ENCODE results near the gene CELF1.

CELF1 gene

DNA sequence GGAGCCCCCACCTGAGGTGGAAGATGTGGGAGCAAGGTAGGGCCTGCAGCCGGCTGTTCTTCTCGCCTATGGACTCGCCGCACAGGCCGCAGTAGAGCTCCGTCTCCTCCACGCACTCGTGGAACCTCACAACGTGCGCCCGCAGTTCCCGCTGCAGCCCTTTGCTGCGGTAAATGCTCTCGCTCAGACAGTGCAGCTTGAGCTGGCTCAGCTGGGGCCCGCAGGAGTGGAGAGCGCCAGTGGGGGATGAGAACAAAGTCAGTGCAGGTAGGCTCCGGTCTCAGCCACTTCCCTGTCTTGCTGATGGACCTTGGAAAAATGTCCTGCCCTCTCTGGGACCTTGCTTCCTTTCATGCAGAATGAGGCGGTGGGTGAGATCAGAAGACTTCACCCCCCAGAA is 114.2 kb downstream of the CELF1 start:
- H3F3A ChIP-seq (ENCODE audit: low read depth) = no peaks in the 10 kb centered on the region
- TF ChIP-seq, protein P1, sequence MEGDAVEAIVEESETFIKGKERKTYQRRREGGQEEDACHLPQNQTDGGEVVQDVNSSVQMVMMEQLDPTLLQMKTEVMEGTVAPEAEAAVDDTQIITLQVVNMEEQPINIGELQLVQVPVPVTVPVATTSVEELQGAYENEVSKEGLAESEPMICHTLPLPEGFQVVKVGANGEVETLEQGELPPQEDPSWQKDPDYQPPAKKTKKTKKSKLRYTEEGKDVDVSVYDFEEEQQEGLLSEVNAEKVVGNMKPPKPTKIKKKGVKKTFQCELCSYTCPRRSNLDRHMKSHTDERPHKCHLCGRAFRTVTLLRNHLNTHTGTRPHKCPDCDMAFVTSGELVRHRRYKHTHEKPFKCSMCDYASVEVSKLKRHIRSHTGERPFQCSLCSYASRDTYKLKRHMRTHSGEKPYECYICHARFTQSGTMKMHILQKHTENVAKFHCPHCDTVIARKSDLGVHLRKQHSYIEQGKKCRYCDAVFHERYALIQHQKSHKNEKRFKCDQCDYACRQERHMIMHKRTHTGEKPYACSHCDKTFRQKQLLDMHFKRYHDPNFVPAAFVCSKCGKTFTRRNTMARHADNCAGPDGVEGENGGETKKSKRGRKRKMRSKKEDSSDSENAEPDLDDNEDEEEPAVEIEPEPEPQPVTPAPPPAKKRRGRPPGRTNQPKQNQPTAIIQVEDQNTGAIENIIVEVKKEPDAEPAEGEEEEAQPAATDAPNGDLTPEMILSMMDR (conservative IDR thresholded peaks at IDR 0.05; ENCODE audit: low read length) = no peak
- TF ChIP-seq EZH2phosphoT487 (IDR thresholded peaks at IDR 0.05; ENCODE audit: borderline replicate concordance) = no peak
- no peak overlapping the region for H3K4me3 ChIP-seq (ENCODE audit: low read length, poor library complexity, severe bottlenecking)
- no peak overlapping the region for H3K4me2 ChIP-seq (ENCODE audit: low read depth, low read length, poor library complexity, severe bottlenecking)
- H3K36me3 ChIP-seq (ENCODE audit: insufficient read depth, low read length) = no peaks in the 10 kb centered on the region
- no peaks in the 10 kb centered on the region for H4K20me1 ChIP-seq (ENCODE audit: insufficient read depth, low read length, poor library complexity, severe bottlenecking)
- no peak overlapping the region for H2AFZ ChIP-seq (ENCODE audit: low read length)
- H3K79me2 ChIP-seq (ENCODE audit: insufficient read depth, low read length) = no peaks in the 10 kb centered on the region
- no peaks in the 10 kb centered on the region for H3K9me2 ChIP-seq (replicated peaks; ENCODE audit: low read depth, low read length)
- no peaks in the 10 kb centered on the region for H3K9me3 ChIP-seq (ENCODE audit: insufficient read depth, low read depth, low read length)
- H3K4me1 ChIP-seq (ENCODE audit: insufficient read depth, low read length, poor library complexity, severe bottlenecking) = no peaks in the 10 kb centered on the region
- no peak overlapping the region for H3K9ac ChIP-seq (ENCODE audit: low read depth, low read length, poor library complexity, severe bottlenecking)
- H3K27me3 ChIP-seq (ENCODE audit: insufficient read depth, low read length, poor library complexity, severe bottlenecking) = no peaks in the 10 kb centered on the region

DNA sequence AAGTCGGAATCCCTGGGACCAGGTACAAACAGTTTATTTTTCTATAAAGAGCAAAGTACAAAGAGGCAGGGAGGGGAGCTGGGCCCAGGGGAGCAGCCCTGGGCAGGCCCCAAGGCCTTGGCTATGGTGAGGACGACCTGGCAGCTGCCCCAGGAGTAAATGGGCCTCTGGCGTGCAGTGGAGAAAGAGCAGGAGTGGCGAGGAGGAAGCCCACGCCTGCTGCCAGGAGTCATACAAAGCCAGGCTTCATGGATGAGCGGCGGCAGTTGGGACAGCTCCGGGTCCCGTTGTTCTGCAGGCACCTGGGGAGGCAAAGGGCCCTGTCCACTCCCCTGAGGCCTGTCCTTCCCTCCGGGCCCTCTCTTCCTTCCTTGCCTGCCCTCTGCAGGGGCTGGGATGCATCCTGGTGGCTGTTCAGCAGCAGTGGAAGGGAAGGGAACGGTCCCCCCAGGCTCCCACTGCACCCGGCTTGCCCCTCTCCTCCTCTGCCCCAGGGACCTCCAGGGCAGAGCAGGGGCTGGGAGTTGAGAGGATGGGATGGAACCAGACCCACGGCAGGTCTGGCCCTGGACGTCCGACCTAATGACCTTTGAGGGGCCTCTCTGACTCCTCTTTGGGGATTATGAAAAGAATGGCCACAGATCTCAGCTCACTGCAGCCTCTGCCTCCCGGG is 115.0 kb downstream of the CELF1 start:
- H3K9ac ChIP-seq (ENCODE audit: low read depth, low read length, poor library complexity, severe bottlenecking) = no peak overlapping the region
- no peak overlapping the region for H3K4me2 ChIP-seq (ENCODE audit: low read depth, low read length, poor library complexity, severe bottlenecking)
- no peak overlapping the region for H2AFZ ChIP-seq (ENCODE audit: low read length)
- H3K9me2 ChIP-seq (replicated peaks; ENCODE audit: low read depth, low read length) = no peaks in the 10 kb centered on the region
- no peaks in the 10 kb centered on the region for H3K79me2 ChIP-seq (ENCODE audit: insufficient read depth, low read length)
- H3F3A ChIP-seq (ENCODE audit: low read depth) = no peaks in the 10 kb centered on the region
- H4K20me1 ChIP-seq (ENCODE audit: insufficient read depth, low read length, poor library complexity, severe bottlenecking) = no peaks in the 10 kb centered on the region
- no peaks in the 10 kb centered on the region for H3K27me3 ChIP-seq (ENCODE audit: insufficient read depth, low read length, poor library complexity, severe bottlenecking)
- H3K4me3 ChIP-seq (ENCODE audit: low read length, poor library complexity, severe bottlenecking) = no peak overlapping the region
- TF ChIP-seq, protein P1 (conservative IDR thresholded peaks at IDR 0.05; ENCODE audit: low read length) = no peak
- no peak for TF ChIP-seq EZH2phosphoT487 (IDR thresholded peaks at IDR 0.05; ENCODE audit: borderline replicate concordance)
- H3K4me1 ChIP-seq (ENCODE audit: insufficient read depth, low read length, poor library complexity, severe bottlenecking) = no peaks in the 10 kb centered on the region
- no peaks in the 10 kb centered on the region for H3K36me3 ChIP-seq (ENCODE audit: insufficient read depth, low read length)
- no peaks in the 10 kb centered on the region for H3K9me3 ChIP-seq (ENCODE audit: insufficient read depth, low read depth, low read length)

DNA sequence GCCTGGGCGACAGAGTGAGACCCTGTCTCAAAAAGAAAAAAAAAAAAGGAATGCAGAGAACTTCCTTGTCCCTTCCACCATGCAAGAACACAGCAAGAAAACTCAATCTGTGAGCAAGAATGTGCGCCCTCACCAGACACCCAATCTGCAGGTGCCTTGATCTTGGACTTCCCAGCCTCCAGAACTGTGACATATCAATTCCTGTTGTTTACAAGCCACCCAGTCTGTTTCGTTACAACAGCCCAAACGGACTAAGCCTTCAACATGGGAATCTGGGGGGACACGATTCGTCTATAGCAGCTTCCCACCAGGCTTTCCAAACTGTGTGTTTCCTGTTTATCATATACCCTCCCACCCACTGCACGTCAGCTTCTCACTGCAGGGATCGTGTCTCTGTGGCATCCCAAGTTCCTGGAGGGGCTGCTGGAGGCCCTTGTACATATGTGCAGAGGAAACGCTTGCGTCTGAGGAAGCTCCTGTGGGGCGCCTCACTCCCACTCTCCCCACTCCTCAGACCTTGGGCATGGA is 115.7 kb downstream of the CELF1 start:
- Histone ChIP-seq H2AFZ (ENCODE audit: low read length) (no peak overlapping the region), H3K4me3 (ENCODE audit: low read length, poor library complexity, severe bottlenecking) (no peak overlapping the region), H3K9me2 (replicated peaks; ENCODE audit: low read depth, low read length) (no peaks in the 10 kb centered on the region), H4K20me1 (ENCODE audit: insufficient read depth, low read length, poor library complexity, severe bottlenecking) (no peaks in the 10 kb centered on the region), H3K9ac (ENCODE audit: low read depth, low read length, poor library complexity, severe bottlenecking) (no peak overlapping the region), H3K27me3 (ENCODE audit: insufficient read depth, low read length, poor library complexity, severe bottlenecking) (no peaks in the 10 kb centered on the region), H3K4me1 (ENCODE audit: insufficient read depth, low read length, poor library complexity, severe bottlenecking) (no peaks in the 10 kb centered on the region), H3K9me3 (ENCODE audit: insufficient read depth, low read depth, low read length) (no peaks in the 10 kb centered on the region), H3K36me3 (ENCODE audit: insufficient read depth, low read length) (no peaks in the 10 kb centered on the region), H3K79me2 (ENCODE audit: insufficient read depth, low read length) (no peaks in the 10 kb centered on the region), H3F3A (ENCODE audit: low read depth) (no peaks in the 10 kb centered on the region), H3K4me2 (ENCODE audit: low read depth, low read length, poor library complexity, severe bottlenecking) (no peak overlapping the region)
- TF ChIP-seq, protein P1 (conservative IDR thresholded peaks at IDR 0.05; ENCODE audit: low read length) = no peak
- no peak for TF ChIP-seq EZH2phosphoT487 (IDR thresholded peaks at IDR 0.05; ENCODE audit: borderline replicate concordance)
